GM13976 (cell line): ENCODE results near the gene SLC25A21.
"Not testable (repeated sequence)": the region's sequence is repeated elsewhere in the genome, so short reads cannot be mapped to it uniquely, and the experiment has no call there.

Source experiments
- DNase-seq: peaks from one replicate; pipeline ENCODE4 v3.0.0; 2012; ENCODE audit warnings: low spot score
- in situ Hi-C: fragments of 300-500 bp; cut with MboI; formaldehyde crosslinking; loops from one replicate; pipeline ENCODE4 v1.12.0; 2022; ENCODE audit warnings: low sequenced_read_pairs, mixed read lengths, inconsistent platforms; ENCODE audit not compliant: unreplicated experiment
- TF ChIP-seq, protein P1 (sequence below): IDR thresholded peaks from 2 replicates; pipeline ENCODE4 v1.5.1; 2012; ENCODE audit warnings: borderline replicate concordance, mild to moderate bottlenecking; ENCODE audit not compliant: insufficient read depth; ENCODE audit errors: extremely low read depth, missing control alignments, control extremely low read depth

The SLC25A21 gene

DNA sequence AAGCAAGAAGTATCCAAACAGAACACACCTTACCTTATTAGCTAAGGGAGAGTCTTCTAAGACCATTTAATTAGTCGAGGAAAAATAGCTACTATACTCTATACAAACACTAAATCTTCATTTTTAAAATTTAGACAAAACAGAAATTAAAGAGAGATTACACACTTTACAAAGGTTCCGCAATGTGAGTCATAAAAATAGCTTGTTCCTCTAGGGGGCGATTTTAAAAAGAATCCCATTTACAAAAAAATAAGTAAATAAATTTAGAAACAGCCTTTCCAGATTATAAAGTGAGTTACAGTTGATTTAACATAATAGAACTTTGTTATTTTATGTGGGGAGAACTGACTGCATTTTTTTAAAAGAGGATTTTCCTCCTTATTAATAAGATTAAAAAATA lies 309.1 kb downstream of the SLC25A21 start:
- in situ Hi-C loops, result no loop called here
- DNase-seq, result no peak
- TF ChIP-seq, protein P1, sequence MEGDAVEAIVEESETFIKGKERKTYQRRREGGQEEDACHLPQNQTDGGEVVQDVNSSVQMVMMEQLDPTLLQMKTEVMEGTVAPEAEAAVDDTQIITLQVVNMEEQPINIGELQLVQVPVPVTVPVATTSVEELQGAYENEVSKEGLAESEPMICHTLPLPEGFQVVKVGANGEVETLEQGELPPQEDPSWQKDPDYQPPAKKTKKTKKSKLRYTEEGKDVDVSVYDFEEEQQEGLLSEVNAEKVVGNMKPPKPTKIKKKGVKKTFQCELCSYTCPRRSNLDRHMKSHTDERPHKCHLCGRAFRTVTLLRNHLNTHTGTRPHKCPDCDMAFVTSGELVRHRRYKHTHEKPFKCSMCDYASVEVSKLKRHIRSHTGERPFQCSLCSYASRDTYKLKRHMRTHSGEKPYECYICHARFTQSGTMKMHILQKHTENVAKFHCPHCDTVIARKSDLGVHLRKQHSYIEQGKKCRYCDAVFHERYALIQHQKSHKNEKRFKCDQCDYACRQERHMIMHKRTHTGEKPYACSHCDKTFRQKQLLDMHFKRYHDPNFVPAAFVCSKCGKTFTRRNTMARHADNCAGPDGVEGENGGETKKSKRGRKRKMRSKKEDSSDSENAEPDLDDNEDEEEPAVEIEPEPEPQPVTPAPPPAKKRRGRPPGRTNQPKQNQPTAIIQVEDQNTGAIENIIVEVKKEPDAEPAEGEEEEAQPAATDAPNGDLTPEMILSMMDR, result no peak

DNA sequence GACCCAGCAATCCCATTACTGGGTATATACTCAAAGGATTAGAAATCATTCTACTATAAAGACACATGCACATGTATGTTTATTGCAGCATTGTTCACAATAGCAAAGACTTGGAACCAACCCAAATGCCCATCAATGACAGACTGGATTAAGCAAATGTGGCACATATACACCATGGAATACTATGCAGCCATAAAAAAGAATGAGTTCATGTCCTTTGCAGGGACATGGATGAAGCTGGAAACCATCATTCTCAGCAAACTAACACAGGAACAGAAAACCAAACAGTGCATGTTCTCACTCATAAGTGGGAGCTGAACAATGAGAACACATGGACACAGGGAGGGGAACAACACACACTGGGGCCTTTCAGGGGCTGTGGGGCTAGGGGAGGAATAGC lies 310.2 kb downstream of the SLC25A21 start:
- DNase-seq, in situ Hi-C loops: not testable (repeated sequence)

DNA sequence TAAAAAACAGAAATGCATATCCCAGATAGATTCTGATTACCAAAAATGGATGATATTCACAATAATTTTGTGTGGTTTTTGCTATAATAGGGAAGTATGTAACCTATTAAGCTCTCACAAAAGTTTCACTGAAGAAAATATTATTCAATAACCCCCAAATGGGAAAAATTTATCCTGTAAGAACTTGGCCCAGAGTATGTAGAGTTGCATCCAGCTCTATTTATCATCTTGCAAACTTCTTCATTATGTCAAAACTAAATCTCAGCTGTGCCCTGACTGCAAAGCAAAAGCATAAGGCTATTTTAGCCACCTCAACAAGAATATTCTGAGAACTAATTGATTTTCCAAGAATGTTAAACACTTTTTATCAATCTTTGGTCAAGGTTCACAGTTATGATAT lies 311.6 kb downstream of the SLC25A21 start:
- DNase-seq, result no peak
- in situ Hi-C loops, result no loop called here

DNA sequence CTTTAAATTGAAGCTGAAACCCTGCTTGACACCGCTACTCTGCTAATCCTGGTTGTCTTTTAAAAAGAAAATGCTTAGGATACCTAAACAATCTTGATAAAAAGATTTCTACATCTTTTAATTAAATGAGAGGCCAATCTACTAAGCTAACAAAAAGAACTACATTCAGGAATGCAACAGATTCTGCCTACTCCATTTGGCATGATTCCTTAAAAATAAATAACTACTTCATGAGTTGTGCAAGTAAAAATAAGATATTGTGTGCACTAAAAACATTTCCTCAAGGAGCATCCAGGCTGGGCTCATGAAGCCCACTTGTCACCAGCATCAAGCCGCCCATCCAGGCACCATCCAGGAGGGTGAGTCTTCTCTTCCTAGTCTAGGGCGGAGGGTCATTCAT lies 313.3 kb downstream of the SLC25A21 start:
- in situ Hi-C loops, result no loop called here
- DNase-seq, result no peak
- TF ChIP-seq, protein P1, result no peak

More for the DNA sequence above, 311.6 kb downstream of the SLC25A21 start:
- TF ChIP-seq, protein P1, result no peak

DNA sequence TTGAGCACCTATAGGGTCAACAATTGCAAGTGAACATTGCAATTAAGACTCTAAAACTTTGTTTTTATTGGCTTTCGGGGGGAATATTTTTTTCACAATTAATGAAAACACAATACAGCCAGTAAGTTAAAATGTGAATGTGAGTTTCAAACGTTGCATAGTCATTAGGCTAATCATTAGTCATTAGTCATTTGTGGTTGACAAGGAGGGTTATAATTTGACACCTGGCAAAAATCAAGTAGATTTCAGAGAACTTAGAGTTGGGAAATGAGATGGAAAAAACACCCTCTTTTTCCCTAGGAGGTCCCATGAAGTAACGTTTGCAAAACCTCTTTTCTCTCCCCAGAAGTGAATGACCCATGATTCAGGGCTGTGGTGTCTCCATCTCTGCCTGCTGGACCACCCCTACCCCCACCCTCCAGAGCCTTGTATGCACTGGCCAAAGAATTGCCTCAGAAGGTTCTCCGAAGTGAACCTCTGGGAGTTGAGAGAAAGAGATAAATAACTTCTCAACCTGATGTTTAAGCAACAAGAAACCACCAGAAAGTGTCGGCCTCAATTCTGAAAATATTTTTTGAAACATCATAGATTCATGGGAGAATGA lies 314.5 kb downstream of the SLC25A21 start:
- no peak for DNase-seq
- TF ChIP-seq, protein P1, result no peak
- in situ Hi-C loops, result no loop called here

DNA sequence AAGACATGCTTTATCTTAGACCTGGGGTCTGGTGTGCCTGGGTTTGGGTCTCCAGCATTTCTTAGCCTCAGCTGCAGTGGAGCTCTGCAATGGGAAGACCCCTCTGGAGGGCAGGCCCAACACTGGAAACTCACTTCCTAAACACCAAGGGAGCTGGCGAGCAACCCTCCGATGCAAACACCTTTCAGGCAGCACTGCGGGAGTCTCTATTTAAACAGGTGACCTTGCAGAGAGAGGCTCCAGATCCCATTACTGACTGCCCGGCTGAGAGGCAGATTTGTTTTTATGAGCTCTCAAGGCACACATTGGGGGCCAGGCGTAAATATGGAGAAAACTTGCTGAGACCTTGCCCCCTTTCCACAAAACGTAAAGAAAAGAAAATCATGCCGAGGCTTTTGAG lies 315.3 kb downstream of the SLC25A21 start:
- DNase-seq, result no peak
- TF ChIP-seq, protein P1, result no peak
- in situ Hi-C loops, result no loop called here

DNA sequence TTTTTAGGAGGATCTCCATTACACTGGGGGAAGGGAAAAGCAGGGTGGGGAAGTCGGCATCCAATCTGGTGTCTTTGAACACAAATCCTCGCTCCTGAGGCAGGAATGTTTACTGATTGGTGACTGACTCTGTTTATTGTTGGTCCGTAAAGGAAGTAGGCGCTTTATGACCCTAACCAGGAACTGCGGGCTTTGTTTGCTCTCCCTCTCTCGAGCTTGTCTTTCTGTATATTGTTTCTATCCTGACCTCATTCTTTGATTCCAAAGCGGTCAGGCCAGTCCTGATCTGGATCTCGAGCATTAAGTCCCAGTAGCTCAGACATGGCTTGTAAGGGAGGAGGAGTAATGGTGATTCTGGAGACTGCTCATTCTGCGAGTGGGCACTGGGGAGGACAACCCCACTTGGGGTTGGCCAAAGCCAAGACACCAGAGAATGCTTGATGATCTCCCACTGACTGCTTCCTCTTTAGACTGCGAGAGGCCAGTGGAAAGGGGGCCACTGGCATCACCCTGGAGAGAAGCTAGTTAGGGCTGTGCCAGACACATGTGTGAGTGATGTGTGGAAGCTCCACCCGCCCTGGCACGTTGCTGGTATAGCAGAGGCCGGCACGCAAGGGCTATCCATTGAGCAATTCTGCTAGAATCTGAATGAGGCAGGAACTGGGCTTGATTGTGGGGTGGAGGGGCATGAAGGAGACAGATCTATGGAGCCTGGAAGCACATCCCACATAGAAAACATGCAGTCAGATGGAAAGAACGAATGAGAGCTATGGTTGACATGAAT lies 316.1 kb downstream of the SLC25A21 start:
- in situ Hi-C loops, result no loop called here
- DNase-seq, result no peak
- TF ChIP-seq, protein P1, result no peak
